GM21717 (cell line): ENCODE data around the gene KIRREL3.

Source experiments
- ATAC-seq: cut with Tn5 transposase; IDR thresholded peaks from one replicate; pipeline ENCODE4 v1.9.1; 2021; ENCODE audit warnings: mild to moderate bottlenecking, moderate library complexity; ENCODE audit not compliant: unreplicated experiment

KIRREL3 gene

GRCh38 chr11:126479178-126479930 lies 521.2 kb downstream of the KIRREL3 start:
- no peak for ATAC-seq

GRCh38 chr11:126478466-126478865 lies 522.1 kb downstream of the KIRREL3 start:
- no peak for ATAC-seq

- peak; percentile 35 for ATAC-seq
These were observed 522.9 kb downstream of the KIRREL3 start for GRCh38 chr11:126477535-126478305.

GRCh38 chr11:126476977-126477376 lies 523.6 kb downstream of the KIRREL3 start:
- no peak for ATAC-seq

GRCh38 chr11:126476266-126476924 lies 524.2 kb downstream of the KIRREL3 start:
- no peak for ATAC-seq

- no peak for ATAC-seq
These were observed 525.3 kb downstream of the KIRREL3 start for GRCh38 chr11:126475014-126475991.

- no peak for ATAC-seq
These were observed 526.4 kb downstream of the KIRREL3 start for GRCh38 chr11:126474220-126474619.

GRCh38 chr11:126473269-126473668 lies 527.3 kb downstream of the KIRREL3 start:
- no peak for ATAC-seq

GRCh38 chr11:126469311-126469710 lies 531.3 kb downstream of the KIRREL3 start:
- ATAC-seq, result no peak

GRCh38 chr11:126468102-126468521 lies 532.5 kb downstream of the KIRREL3 start:
- no peak for ATAC-seq

- ATAC-seq, result no peak
These were observed 533.1 kb downstream of the KIRREL3 start for GRCh38 chr11:126467471-126467870.

- ATAC-seq, result no peak
These were observed 533.6 kb downstream of the KIRREL3 start for GRCh38 chr11:126467046-126467370.

- no peak for ATAC-seq
These were observed 534.1 kb downstream of the KIRREL3 start for GRCh38 chr11:126466236-126467045.

- peak; percentile 79 for ATAC-seq
These were observed 534.9 kb downstream of the KIRREL3 start for GRCh38 chr11:126465573-126466188.

GRCh38 chr11:126464796-126465195 lies 535.8 kb downstream of the KIRREL3 start:
- no peak for ATAC-seq

- no peak for ATAC-seq
These were observed 538.1 kb downstream of the KIRREL3 start for GRCh38 chr11:126462422-126462821.

GRCh38 chr11:126461996-126462395 lies 538.6 kb downstream of the KIRREL3 start:
- ATAC-seq, result no peak

- no peak for ATAC-seq
These were observed 539.5 kb downstream of the KIRREL3 start for GRCh38 chr11:126461096-126461440.

- no peak for ATAC-seq
These were observed 540.0 kb downstream of the KIRREL3 start for GRCh38 chr11:126460417-126461095.
